Activated CD4-positive, CD25-positive, alpha-beta regulatory T cell treated with anti-CD3 and anti-CD28 coated beads, Interleukin-2, amount 50 U/mL, for 16 hours (primary cell): ENCODE measurements around the gene STX8.

Experiments used
- DNase-seq: peaks from one replicate; pipeline ENCODE4 v3.0.0-alpha.2; 2020; ENCODE audit warnings: low read depth, low spot score

The STX8 gene

GRCh38 chr17:9239793-9240658, 335.6 kb downstream of the STX8 start:
- DNase-seq, result peak; percentile 7

GRCh38 chr17:9239246-9239792, 336.3 kb downstream of the STX8 start:
- no peak for DNase-seq

GRCh38 chr17:9238340-9239245, 337.0 kb downstream of the STX8 start:
- DNase-seq, result no peak

- no peak for DNase-seq
Observed at GRCh38 chr17:9237661-9238301, 337.8 kb downstream of the STX8 start.

- no peak for DNase-seq
Observed at GRCh38 chr17:9237053-9237410, 338.6 kb downstream of the STX8 start.

- no peak for DNase-seq
Observed at GRCh38 chr17:9236286-9237052, 339.2 kb downstream of the STX8 start.

- no peak for DNase-seq
Observed at GRCh38 chr17:9235346-9235745, 340.3 kb downstream of the STX8 start.

- no peak for DNase-seq
Observed at GRCh38 chr17:9234389-9234945, 341.2 kb downstream of the STX8 start.

GRCh38 chr17:9233761-9234160, 341.9 kb downstream of the STX8 start:
- DNase-seq, result no peak

- DNase-seq, result no peak
Observed at GRCh38 chr17:9233271-9233599, 342.4 kb downstream of the STX8 start.

GRCh38 chr17:9232591-9233270, 342.9 kb downstream of the STX8 start:
- DNase-seq, result no peak

GRCh38 chr17:9232155-9232475, 343.5 kb downstream of the STX8 start:
- no peak for DNase-seq

- no peak for DNase-seq
Observed at GRCh38 chr17:9231449-9232154, 344.0 kb downstream of the STX8 start.

- no peak for DNase-seq
Observed at GRCh38 chr17:9230861-9231260, 344.8 kb downstream of the STX8 start.

- no peak for DNase-seq
Observed at GRCh38 chr17:9230346-9230745, 345.3 kb downstream of the STX8 start.

GRCh38 chr17:9229826-9230201, 345.8 kb downstream of the STX8 start:
- no peak for DNase-seq

- no peak for DNase-seq
Observed at GRCh38 chr17:9229160-9229825, 346.3 kb downstream of the STX8 start.

GRCh38 chr17:9228408-9229159, 347.0 kb downstream of the STX8 start:
- DNase-seq, result no peak
